HL-60 (cell line): Measurements from ENCODE around the gene CPSF6.
A peak's percentile ranks its signal among the peaks of the same experiment; 100 is the strongest.
"Not testable (repeated sequence)": the region's sequence is repeated elsewhere in the genome, so short reads cannot be mapped to it uniquely, and the experiment has no call there.

Experiments used
- DNase-seq, 2 experiments: peaks; one replicate each; pipeline ENCODE4 v3.0.0-alpha.2; 2010 to 2020; ENCODE audit warnings: low read depth in 1 of 2, low spot score in 1 of 2
- H3K27ac ChIP-seq: fragments of 250-450 bp; sonication (Bioruptor Pico); replicated peaks from 2 replicates; pipeline ENCODE4 v1.5.1; 2020; ENCODE audit warnings: mild to moderate bottlenecking, moderate library complexity
- H3K27me3 ChIP-seq: fragments of 250-450 bp; sonication (Bioruptor Pico); 2 replicates; pipeline ENCODE4 v1.5.1; 2021; ENCODE audit warnings: mild to moderate bottlenecking, moderate library complexity; ENCODE audit not compliant: insufficient read depth, poor library complexity, severe bottlenecking
- H3K4me3 ChIP-seq: replicated peaks from 2 replicates; pipeline ENCODE4 v1.5.1; 2011; ENCODE audit warnings: mild to moderate bottlenecking, control low read depth, low read length; ENCODE audit not compliant: insufficient read depth
- CTCF ChIP-seq: IDR thresholded peaks from one replicate; pipeline ENCODE4 v1.5.1; 2011; ENCODE audit warnings: low read length, control low read depth, inconsistent platforms; ENCODE audit not compliant: insufficient read depth
- GABPA ChIP-seq: IDR thresholded peaks from 2 replicates; pipeline ENCODE4 v1.6.1; 2012; ENCODE audit warnings: low read depth
- POLR2AphosphoS5 ChIP-seq: IDR thresholded peaks from 2 replicates; pipeline ENCODE4 v1.6.1; 2012; ENCODE audit warnings: low read depth
- REST ChIP-seq: IDR thresholded peaks from 2 replicates; pipeline ENCODE4 v1.6.1; 2012; ENCODE audit warnings: low read depth; ENCODE audit not compliant: insufficient replicate concordance
- SPI1 ChIP-seq: IDR thresholded peaks from 2 replicates; pipeline ENCODE4 v1.6.1; 2012; ENCODE audit warnings: low read depth, mild to moderate bottlenecking, borderline replicate concordance
- long read RNA-seq: library from polyadenylated mRNA; unstranded; transcript quantifications from one replicate; pipeline ENCODE4 v2.0.0, GENCODE V29; 2020

CPSF6 gene
- long read RNA-seq, full-length matches to known transcripts = 474 of 650 reads
- long read RNA-seq, partial matches to known transcripts = 25 of 650 reads
- long read RNA-seq, other reads (novel, unspliced or antisense) = 151 of 650 reads

- Histone ChIP-seq H3K27ac (peak within 1 kb of the TSS; percentile 88), H3K4me3 (peak within 1 kb of the TSS; percentile 85), H3K27me3 (no peaks in the 10 kb centered on the region)
- TF ChIP-seq GABPA (peak; percentile 69), POLR2AphosphoS5 (peak; percentile 84; the same call in 1 of the 2 replicates), CTCF (no peak), SPI1 (no peak), REST (no peak)
- DNase-seq = peak; percentile 78 to 96
Observed at GRCh38 chr12:69239352-69239921, at the start of gene CPSF6. TSS of gene CPSF6 (plus strand) at chr12:69239569. CDS start at chr12:69239647, 78 bp downstream.

GRCh38 chr12:69196302-69197288 lies 42.8 kb upstream of the CPSF6 start:
- TF ChIP-seq SPI1 (no peak), CTCF (peak; percentile 20), GABPA (no peak)
- Histone ChIP-seq H3K4me3 (no peak overlapping the region), H3K27ac (no peak overlapping the region), H3K27me3 (no peaks in the 10 kb centered on the region)
- DNase-seq = peak; percentile 4 to 7

GRCh38 chr12:69199976-69200375 lies 39.4 kb upstream of the CPSF6 start:
- not testable (repeated sequence) for DNase-seq, H3K4me3 ChIP-seq, H3K27me3 ChIP-seq

GRCh38 chr12:69204191-69204590 lies 35.2 kb upstream of the CPSF6 start:
- H3K27ac ChIP-seq = no peak overlapping the region
- H3K27me3 ChIP-seq = no peaks in the 10 kb centered on the region
- no peak for DNase-seq
- TF ChIP-seq POLR2AphosphoS5 (no peak), GABPA (no peak), CTCF (no peak), REST (no peak), SPI1 (no peak)
- no peak overlapping the region for H3K4me3 ChIP-seq

More at GRCh38 chr12:69199976-69200375, 39.4 kb upstream of the CPSF6 start:
- H3K27ac ChIP-seq = not testable (repeated sequence)
